Measurements from ENCODE around the gene STK32C.
"Not testable (repeated sequence)": the region's sequence is repeated elsewhere in the genome, so short reads cannot be mapped to it uniquely, and the experiment has no call there.

The STK32C gene

GRCh38 chr10:132316133-132316532 is 8.4 kb upstream of the STK32C start:
- DNase-seq: no peak

- DNase-seq: not testable (repeated sequence)
Measured at GRCh38 chr10:132314881-132315280, 7.1 kb upstream of the STK32C start.

- no peak for DNase-seq
Measured at GRCh38 chr10:132314336-132314735, 6.6 kb upstream of the STK32C start.

GRCh38 chr10:132313865-132314264 is 6.1 kb upstream of the STK32C start:
- DNase-seq: no peak

- DNase-seq: no peak
Measured at GRCh38 chr10:132313305-132313704, 5.6 kb upstream of the STK32C start.

GRCh38 chr10:132311338-132311939 is 3.7 kb upstream of the STK32C start:
- no peak for DNase-seq

GRCh38 chr10:132310701-132311337 is 3.1 kb upstream of the STK32C start:
- DNase-seq: no peak

- DNase-seq: no peak
Measured at GRCh38 chr10:132309879-132310591, 2.3 kb upstream of the STK32C start.

- DNase-seq: no peak
Measured at GRCh38 chr10:132309471-132309865, 1.7 kb upstream of the STK32C start.

GRCh38 chr10:132308587-132309470 is 1.1 kb upstream of the STK32C start:
- DNase-seq: no peak

- DNase-seq: peak; percentile 29
Measured at GRCh38 chr10:132306864-132307751, 642 bp downstream of the STK32C start.

GRCh38 chr10:132306343-132306685 is 1.4 kb downstream of the STK32C start:
- DNase-seq: no peak

- DNase-seq: no peak
Measured at GRCh38 chr10:132305654-132306342, 2.0 kb downstream of the STK32C start.

GRCh38 chr10:132304756-132305509 is 2.8 kb downstream of the STK32C start:
- no peak for DNase-seq

- DNase-seq: no peak
Measured at GRCh38 chr10:132303361-132304115, 4.2 kb downstream of the STK32C start.

GRCh38 chr10:132302421-132303310 is 5.1 kb downstream of the STK32C start:
- no peak for DNase-seq

GRCh38 chr10:132301371-132302330 is 6.1 kb downstream of the STK32C start:
- no peak for DNase-seq

GRCh38 chr10:132300582-132300981 is 7.2 kb downstream of the STK32C start:
- no peak for DNase-seq

Data from effector CD8-positive, alpha-beta T cell (primary cell).